ENCODE measurements around the gene HSD17B3. TPM values are rescaled to one million over a fixed set of nuclear protein-coding genes. Genes with fewer than 3 reads are reported as not detected.
A peak's percentile ranks its signal among the peaks of the same experiment; 100 is the strongest.

The HSD17B3 gene
- total and polyA plus RNA-seq, 2 of the 13 experiments (the other 11 are each of a cell fraction or from before 2014, with no cell fraction given), result 0.12 TPM; not detected in 1

- Histone ChIP-seq H3K9ac (ENCODE audit: insufficient read depth, low read depth, low read length) (no peak overlapping the region), H3K27me3 (ENCODE audit: control insufficient read depth in 1 of 2, insufficient read depth in 2 of 2, low read length in 2 of 2) (no peaks in the 10 kb centered on the region), H3K9me3 (ENCODE audit: low read length) (no peaks in the 10 kb centered on the region), H3K36me3 (replicated peaks in 1 of 2; ENCODE audit: control insufficient read depth in 1 of 2, insufficient read depth in 2 of 2, low read length in 2 of 2) (peaks cover 10 to 39% of the 10 kb centered on the region in 2 experiments), H3K27ac (ENCODE audit: extremely low read length, insufficient read depth, low read length) (no peak overlapping the region), H3K4me2 (ENCODE audit: low read depth, low read length) (no peak overlapping the region), H3K79me2 (ENCODE audit: insufficient read depth, low read length) (no peaks in the 10 kb centered on the region), H2AFZ (ENCODE audit: low read length) (no peak overlapping the region), H3K4me1 (ENCODE audit: insufficient read depth, low read length) (no peaks in the 10 kb centered on the region), H3K4me3 (replicated peaks in 1 of 3; ENCODE audit: insufficient read depth in 1 of 3, low read depth in 2 of 3, low read length in 3 of 3) (no peak overlapping the region), H4K20me1 (ENCODE audit: insufficient read depth, low read length) (no peaks in the 10 kb centered on the region)
- ChIA-PET POLR2A (no interaction called here), CTCF (ENCODE audit: low intra/inter-chr PET ratio, low total read pairs) (no interaction called here)
- FAIRE-seq (no peak), DNase-seq (ENCODE audit: low spot score) (no peak), ATAC-seq (no peak)
- WGBS (ENCODE audit: low lambda C conversion rate), result 94% methylated on average over 8 of the region's 8 CpGs
- TF ChIP-seq MXI1 (IDR thresholded peaks at IDR 0.05; ENCODE audit: borderline replicate concordance, low read depth, low read length) (no peak), ZNF556 (CRISPR knock-in tag; IDR thresholded peaks at IDR 0.05; ENCODE audit: borderline replicate concordance) (no peak), HBP1 (CRISPR knock-in tag; IDR thresholded peaks at IDR 0.05; ENCODE audit: low read depth) (no peak), ESRRA (CRISPR knock-in tag; IDR thresholded peaks at IDR 0.05; ENCODE audit: low read depth) (no peak), SMARCC2 (IDR thresholded peaks at IDR 0.05) (no peak), ZNF558 (CRISPR knock-in tag; IDR thresholded peaks at IDR 0.05; ENCODE audit: borderline replicate concordance) (no peak), ZNF589 (CRISPR knock-in tag; conservative IDR thresholded peaks at IDR 0.05) (no peak), ZNF354B (CRISPR knock-in tag; IDR thresholded peaks at IDR 0.05) (no peak), ZNF878 (CRISPR knock-in tag; IDR thresholded peaks at IDR 0.05) (no peak), GMEB1 (CRISPR knock-in tag; IDR thresholded peaks at IDR 0.05; ENCODE audit: borderline replicate concordance) (no peak), ZNF770 (CRISPR knock-in tag; IDR thresholded peaks at IDR 0.05) (no peak), ZNF510 (CRISPR knock-in tag; IDR thresholded peaks at IDR 0.05; ENCODE audit: low read depth) (no peak), ZBTB37 (CRISPR knock-in tag; IDR thresholded peaks at IDR 0.05) (no peak)
- TF ChIP-seq, protein P1, sequence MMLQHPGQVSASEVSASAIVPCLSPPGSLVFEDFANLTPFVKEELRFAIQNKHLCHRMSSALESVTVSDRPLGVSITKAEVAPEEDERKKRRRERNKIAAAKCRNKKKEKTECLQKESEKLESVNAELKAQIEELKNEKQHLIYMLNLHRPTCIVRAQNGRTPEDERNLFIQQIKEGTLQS (CRISPR knock-in tag; IDR thresholded peaks at IDR 0.05), result no peak
- intact Hi-C loops (cut with micrococcal nuclease; ENCODE audit: unreplicated experiment) (no loop called here), in situ Hi-C loops (cut with HindIII; ENCODE audit: extremely low pct_ligation_motif_present, low pct_unique_long_range_greater_than_20kb) (no loop called here)
- TSS peak; percentile 47 for BruUV-seq (replicated peaks)
Observed at GRCh38 chr9:96320749-96321280, 18.8 kb upstream of the HSD17B3 start.

Data from HepG2 (cell line).